ENCODE data around the gene BDH1. TPM values are rescaled to one million over a fixed set of nuclear protein-coding genes. Genes with fewer than 3 reads are reported as not detected.
A peak's percentile ranks its signal among the peaks of the same experiment; 100 is the strongest.

BDH1 gene
- total and polyA plus RNA-seq, 2 of the 13 experiments (the other 11 are each of a cell fraction or from before 2014, with no cell fraction given): 21.2 to 71.9 TPM

DNA sequence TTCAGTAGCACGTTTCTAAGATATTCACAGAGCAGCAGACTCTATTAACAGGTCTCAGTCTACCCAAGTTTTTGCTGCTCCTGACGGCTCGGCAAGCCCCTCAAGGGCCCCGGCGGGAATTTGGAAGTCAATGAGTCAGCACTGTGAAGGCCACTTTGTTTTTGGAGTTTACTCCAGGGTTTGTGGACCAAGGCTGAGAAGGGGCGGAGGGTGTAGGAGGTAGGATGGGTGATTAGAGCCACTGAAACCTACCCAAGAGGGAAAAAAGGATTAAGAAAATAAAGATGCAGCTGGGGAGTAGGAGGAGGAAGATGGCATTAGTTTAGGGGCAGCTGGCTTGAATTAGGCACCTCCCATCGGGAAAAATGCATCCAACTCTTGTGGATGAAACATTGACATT lies 87.6 kb downstream of the BDH1 start:
- Histone ChIP-seq H4K20me1 (ENCODE audit: insufficient read depth, low read length) (no peaks in the 10 kb centered on the region), H3K4me2 (ENCODE audit: low read depth, low read length) (peak overlapping the region; percentile 96), H3K79me2 (ENCODE audit: insufficient read depth, low read length) (no peaks in the 10 kb centered on the region), H3K36me3 (replicated peaks in 1 of 2; ENCODE audit: control insufficient read depth in 1 of 2, insufficient read depth in 2 of 2, low read length in 2 of 2) (no peaks in the 10 kb centered on the region), H3K9me3 (ENCODE audit: low read length) (no peaks in the 10 kb centered on the region), H3K27me3 (ENCODE audit: control insufficient read depth in 1 of 2, insufficient read depth in 2 of 2, low read length in 2 of 2) (no peaks in the 10 kb centered on the region), H2AFZ (ENCODE audit: low read length) (peak overlapping the region; percentile 66), H3K27ac (ENCODE audit: extremely low read length, insufficient read depth, low read length) (peak overlapping the region; percentile 96), H3K9ac (ENCODE audit: insufficient read depth, low read depth, low read length) (peak overlapping the region; percentile 66; the same call in 1 of the 2 replicates), H3K4me3 (replicated peaks in 1 of 3; ENCODE audit: insufficient read depth in 1 of 3, low read depth in 2 of 3, low read length in 3 of 3) (peak overlapping the region; percentile 2 to 70 (median 57); a peak in 4 of 6 replicates), H3K4me1 (ENCODE audit: insufficient read depth, low read length) (peaks cover 97% of the 10 kb centered on the region)
- WGBS (ENCODE audit: low lambda C conversion rate): 32% methylated on average over 7 of the region's 7 CpGs
- DNase-seq (ENCODE audit: low spot score): no peak
- ChIA-PET POLR2A (interaction anchor here (1.2 to 3.3 kb wide), 14 partner anchors 10 to 212 kb away, joined by 3 to 20 read pairs (median 8); partner anchors contain the start of gene DLG1), CTCF (ENCODE audit: low intra/inter-chr PET ratio, low total read pairs) (no interaction called here)
- no peak for FAIRE-seq
- TF ChIP-seq FOSL2 (CRISPR knock-in tag; IDR thresholded peaks at IDR 0.05) (peak; percentile 57), NAIF1 (CRISPR knock-in tag; IDR thresholded peaks at IDR 0.05; ENCODE audit: borderline replicate concordance) (no peak), REL (CRISPR knock-in tag; conservative IDR thresholded peaks at IDR 0.05) (no peak), ZNF468 (CRISPR knock-in tag; IDR thresholded peaks at IDR 0.05) (no peak), ZNF251 (CRISPR knock-in tag; IDR thresholded peaks at IDR 0.05) (no peak), ARHGAP35 (CRISPR knock-in tag; IDR thresholded peaks at IDR 0.05; ENCODE audit: borderline replicate concordance) (no peak), TOE1 (CRISPR knock-in tag; IDR thresholded peaks at IDR 0.05) (no peak), ZFP36 (IDR thresholded peaks at IDR 0.05; ENCODE audit: borderline replicate concordance, low read depth, low read length, partially characterized antibody) (no peak), HIVEP1 (CRISPR knock-in tag; IDR thresholded peaks at IDR 0.05) (no peak)
- TF ChIP-seq, protein P1, sequence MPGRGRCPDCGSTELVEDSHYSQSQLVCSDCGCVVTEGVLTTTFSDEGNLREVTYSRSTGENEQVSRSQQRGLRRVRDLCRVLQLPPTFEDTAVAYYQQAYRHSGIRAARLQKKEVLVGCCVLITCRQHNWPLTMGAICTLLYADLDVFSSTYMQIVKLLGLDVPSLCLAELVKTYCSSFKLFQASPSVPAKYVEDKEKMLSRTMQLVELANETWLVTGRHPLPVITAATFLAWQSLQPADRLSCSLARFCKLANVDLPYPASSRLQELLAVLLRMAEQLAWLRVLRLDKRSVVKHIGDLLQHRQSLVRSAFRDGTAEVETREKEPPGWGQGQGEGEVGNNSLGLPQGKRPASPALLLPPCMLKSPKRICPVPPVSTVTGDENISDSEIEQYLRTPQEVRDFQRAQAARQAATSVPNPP (CRISPR knock-in tag; IDR thresholded peaks at IDR 0.05): no peak
- TF ChIP-seq, protein P2, sequence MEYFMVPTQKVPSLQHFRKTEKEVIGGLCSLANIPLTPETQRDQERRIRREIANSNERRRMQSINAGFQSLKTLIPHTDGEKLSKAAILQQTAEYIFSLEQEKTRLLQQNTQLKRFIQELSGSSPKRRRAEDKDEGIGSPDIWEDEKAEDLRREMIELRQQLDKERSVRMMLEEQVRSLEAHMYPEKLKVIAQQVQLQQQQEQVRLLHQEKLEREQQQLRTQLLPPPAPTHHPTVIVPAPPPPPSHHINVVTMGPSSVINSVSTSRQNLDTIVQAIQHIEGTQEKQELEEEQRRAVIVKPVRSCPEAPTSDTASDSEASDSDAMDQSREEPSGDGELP (IDR thresholded peaks at IDR 0.05; ENCODE audit: borderline replicate concordance, low read depth): no peak
- TF ChIP-seq, protein P3, sequence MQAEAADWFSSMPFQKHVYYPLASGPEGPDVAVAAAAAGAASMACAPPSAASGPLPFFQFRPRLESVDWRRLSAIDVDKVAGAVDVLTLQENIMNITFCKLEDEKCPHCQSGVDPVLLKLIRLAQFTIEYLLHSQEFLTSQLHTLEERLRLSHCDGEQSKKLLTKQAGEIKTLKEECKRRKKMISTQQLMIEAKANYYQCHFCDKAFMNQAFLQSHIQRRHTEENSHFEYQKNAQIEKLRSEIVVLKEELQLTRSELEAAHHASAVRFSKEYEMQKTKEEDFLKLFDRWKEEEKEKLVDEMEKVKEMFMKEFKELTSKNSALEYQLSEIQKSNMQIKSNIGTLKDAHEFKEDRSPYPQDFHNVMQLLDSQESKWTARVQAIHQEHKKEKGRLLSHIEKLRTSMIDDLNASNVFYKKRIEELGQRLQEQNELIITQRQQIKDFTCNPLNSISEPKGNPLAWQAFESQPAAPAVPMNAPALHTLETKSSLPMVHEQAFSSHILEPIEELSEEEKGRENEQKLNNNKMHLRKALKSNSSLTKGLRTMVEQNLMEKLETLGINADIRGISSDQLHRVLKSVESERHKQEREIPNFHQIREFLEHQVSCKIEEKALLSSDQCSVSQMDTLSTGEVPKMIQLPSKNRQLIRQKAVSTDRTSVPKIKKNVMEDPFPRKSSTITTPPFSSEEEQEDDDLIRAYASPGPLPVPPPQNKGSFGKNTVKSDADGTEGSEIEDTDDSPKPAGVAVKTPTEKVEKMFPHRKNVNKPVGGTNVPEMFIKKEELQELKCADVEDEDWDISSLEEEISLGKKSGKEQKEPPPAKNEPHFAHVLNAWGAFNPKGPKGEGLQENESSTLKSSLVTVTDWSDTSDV (CRISPR knock-in tag; IDR thresholded peaks at IDR 0.05): no peak
- TF ChIP-seq, protein P4, sequence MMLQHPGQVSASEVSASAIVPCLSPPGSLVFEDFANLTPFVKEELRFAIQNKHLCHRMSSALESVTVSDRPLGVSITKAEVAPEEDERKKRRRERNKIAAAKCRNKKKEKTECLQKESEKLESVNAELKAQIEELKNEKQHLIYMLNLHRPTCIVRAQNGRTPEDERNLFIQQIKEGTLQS (CRISPR knock-in tag; IDR thresholded peaks at IDR 0.05): 0 out of 2 replicates have a peak, but pooled peaks have one; percentile 22
- ATAC-seq: no peak
- BruUV-seq (replicated peaks): no TSS peak
- in situ Hi-C loops (cut with HindIII; ENCODE audit: extremely low pct_ligation_motif_present, low pct_unique_long_range_greater_than_20kb): no loop called here
- intact Hi-C loops (cut with micrococcal nuclease; ENCODE audit: unreplicated experiment): loop anchor here (5.0 kb wide), 1 partner anchor 171 kb away; the partner anchor contains the start of gene DLG1
